HEK293 (cell line): ENCODE results near the gene IGSF10.

ENCODE experiments used
- CTCF ChIA-PET: fragments of 350-600 bp; formaldehyde crosslinking; extraction: SDS; loops from one replicate; lab custom pipeline; 2021; ENCODE audit warnings: antibody characterized with exemption; lab: Yijun Ruan, JAX
- POLR2A ChIA-PET: fragments of 300-600 bp; formaldehyde crosslinking; extraction: SDS; loops from one replicate; lab custom pipeline; 2020; ENCODE audit warnings: antibody characterized with exemption, inconsistent platforms; lab: Yijun Ruan, JAX
- H3K27ac ChIP-seq: fragments of 200-500 bp; sonication (Bioruptor generic); 2 replicates; pipeline ENCODE4 v1.5.1; 2014; ENCODE audit warnings: low read depth, low read length, control low read depth, inconsistent platforms; ENCODE audit errors: extremely low read depth
- H3K36me3 ChIP-seq, 2 experiments: fragments of 200-500 bp in 1 of 2; sonication (Bioruptor generic) in 1 of 2; 1 replicate in 1 of 2; 2 replicates in 1 of 2; pipeline ENCODE4 v1.5.1; 2014 to 2017; ENCODE audit warnings: inconsistent platforms in 2 of 2, low read length in 2 of 2; ENCODE audit not compliant: control insufficient read depth in 2 of 2, insufficient read depth in 1 of 2
- H3K4me1 ChIP-seq: fragments of 200-500 bp; sonication (Bioruptor generic); 2 replicates; pipeline ENCODE4 v1.5.1; 2014; ENCODE audit warnings: mild to moderate bottlenecking, low read length, inconsistent platforms; ENCODE audit not compliant: control insufficient read depth, insufficient read depth
- H3K4me3 ChIP-seq: 2 replicates; pipeline ENCODE4 v1.5.1; 2011; ENCODE audit warnings: low read depth, mild to moderate bottlenecking, control low read depth, low read length, moderate library complexity
- H3K9me3 ChIP-seq: fragments of 200-500 bp; sonication (Bioruptor generic); 2 replicates; pipeline ENCODE4 v1.5.1; 2014; ENCODE audit warnings: low read depth, low read length, inconsistent platforms; ENCODE audit not compliant: control insufficient read depth, insufficient read depth
- KLF10 ChIP-seq: fragments of 450-650 bp; IDR thresholded peaks from 2 replicates; pipeline ENCODE4 v1.5.1; 2018; ENCODE audit warnings: missing biosample characterization, mild to moderate bottlenecking, missing genetic modification characterization
- MEIS1 ChIP-seq: sonication (generic); formaldehyde crosslinking; IDR thresholded peaks from 2 replicates; pipeline ENCODE4 v1.8.1; 2022; ENCODE audit warnings: missing genetic modification reagents, mild to moderate bottlenecking, borderline replicate concordance
- PRDM1 ChIP-seq: fragments of 450-650 bp; formaldehyde crosslinking; IDR thresholded peaks from 2 replicates; pipeline ENCODE4; 2016; ENCODE audit warnings: missing biosample characterization, missing genetic modification characterization
- SALL2 ChIP-seq: fragments of 450-650 bp; formaldehyde crosslinking; IDR thresholded peaks from 2 replicates; pipeline ENCODE4 v1.5.0; 2017; ENCODE audit warnings: missing biosample characterization, mild to moderate bottlenecking, missing genetic modification characterization, borderline replicate concordance
- SCRT1 ChIP-seq: fragments of 450-650 bp; formaldehyde crosslinking; IDR thresholded peaks from 2 replicates; pipeline ENCODE4 v1.5.1; 2016; ENCODE audit warnings: missing biosample characterization, missing genetic modification characterization, borderline replicate concordance
- SCRT2 ChIP-seq: fragments of 450-650 bp; formaldehyde crosslinking; IDR thresholded peaks from 2 replicates; pipeline ENCODE4 v1.5.1; 2016; ENCODE audit warnings: missing biosample characterization, missing genetic modification characterization
- TCF7L2 ChIP-seq: IDR thresholded peaks from 2 replicates; pipeline ENCODE4 v1.6.1; 2011; ENCODE audit warnings: low read depth, mild to moderate bottlenecking, inconsistent platforms, low read length, moderate library complexity, borderline replicate concordance
- TRIM28 ChIP-seq: IDR thresholded peaks from 2 replicates; pipeline ENCODE4 v1.6.1; 2011; ENCODE audit warnings: low read length, control low read depth, borderline replicate concordance
- WT1 ChIP-seq: fragments of 450-650 bp; formaldehyde crosslinking; IDR thresholded peaks from 2 replicates; pipeline ENCODE4 v1.5.1; 2016; ENCODE audit warnings: missing biosample characterization, missing genetic modification characterization
- ZNF114 ChIP-seq: fragments of 450-650 bp; formaldehyde crosslinking; IDR thresholded peaks from 2 replicates; pipeline ENCODE4 v1.5.0; 2017; ENCODE audit warnings: missing biosample characterization, missing genetic modification characterization
- ZNF223 ChIP-seq: fragments of 450-650 bp; formaldehyde crosslinking; IDR thresholded peaks from 2 replicates; pipeline ENCODE4 v1.5.1; 2016; ENCODE audit warnings: missing biosample characterization, missing genetic modification characterization
- ZNF24 ChIP-seq: fragments of 450-650 bp; formaldehyde crosslinking; IDR thresholded peaks from 2 replicates; pipeline ENCODE4 v1.5.1; 2016; ENCODE audit warnings: missing biosample characterization, missing genetic modification characterization
- ZNF248 ChIP-seq: fragments of 450-650 bp; formaldehyde crosslinking; IDR thresholded peaks from 2 replicates; pipeline ENCODE4 v1.5.1; 2017; ENCODE audit warnings: missing biosample characterization, missing genetic modification characterization
- ZNF391 ChIP-seq: fragments of 450-650 bp; formaldehyde crosslinking; IDR thresholded peaks from 2 replicates; pipeline ENCODE4 v1.5.1; 2016; ENCODE audit warnings: low read depth, missing biosample characterization, missing genetic modification characterization, borderline replicate concordance
- ZNF473 ChIP-seq: fragments of 450-650 bp; formaldehyde crosslinking; IDR thresholded peaks from 2 replicates; pipeline ENCODE4 v1.5.1; 2017; ENCODE audit warnings: missing biosample characterization, missing genetic modification characterization
- ZNF510 ChIP-seq: fragments of 450-650 bp; formaldehyde crosslinking; IDR thresholded peaks from 2 replicates; pipeline ENCODE4 v1.5.1; 2018; ENCODE audit warnings: mild to moderate bottlenecking, missing genetic modification characterization, missing biosample characterization; ENCODE audit not compliant: insufficient replicate concordance
- ZNF529 ChIP-seq: fragments of 450-650 bp; formaldehyde crosslinking; IDR thresholded peaks from 2 replicates; pipeline ENCODE4 v1.5.1; 2017; ENCODE audit warnings: missing genetic modification characterization, missing biosample characterization; ENCODE audit not compliant: insufficient replicate concordance
- ZNF585B ChIP-seq: fragments of 450-650 bp; formaldehyde crosslinking; IDR thresholded peaks from 2 replicates; pipeline ENCODE4 v1.5.1; 2016; ENCODE audit warnings: missing biosample characterization, missing genetic modification characterization
- ZNF76 ChIP-seq: fragments of 450-650 bp; formaldehyde crosslinking; IDR thresholded peaks from 2 replicates; pipeline ENCODE4; 2016; ENCODE audit warnings: low read depth, missing biosample characterization, missing genetic modification characterization, borderline replicate concordance
- ZNF830 ChIP-seq: fragments of 450-650 bp; IDR thresholded peaks from 2 replicates; pipeline ENCODE4 v1.5.0; 2018; ENCODE audit warnings: missing biosample characterization, missing genetic modification characterization, low read depth, mild to moderate bottlenecking, moderate library complexity
- ZSCAN30 ChIP-seq: fragments of 450-650 bp; IDR thresholded peaks from 2 replicates; pipeline ENCODE4 v1.5.1; 2018; ENCODE audit warnings: missing biosample characterization, mild to moderate bottlenecking, missing genetic modification characterization, moderate library complexity
- TF ChIP-seq, protein P1 (sequence below): fragments of 450-650 bp; formaldehyde crosslinking; IDR thresholded peaks from 2 replicates; pipeline ENCODE4 v1.5.1; 2016; ENCODE audit warnings: missing biosample characterization, missing genetic modification characterization
- TF ChIP-seq, protein P2 (sequence below): fragments of 450-650 bp; IDR thresholded peaks from 2 replicates; pipeline ENCODE4 v1.5.1; 2018; ENCODE audit warnings: missing biosample characterization, missing genetic modification characterization
- TF ChIP-seq, protein P3 (sequence below): IDR thresholded peaks from 2 replicates; pipeline ENCODE4 v1.6.1; 2011; ENCODE audit warnings: mild to moderate bottlenecking, low read depth, low read length, borderline replicate concordance
- TF ChIP-seq, protein P4 (sequence below): fragments of 450-650 bp; formaldehyde crosslinking; IDR thresholded peaks from 2 replicates; pipeline ENCODE4 v1.5.1; 2016; ENCODE audit warnings: missing biosample characterization, missing genetic modification characterization
- TF ChIP-seq, protein P5 (sequence below): fragments of 450-650 bp; formaldehyde crosslinking; conservative IDR thresholded peaks from 2 replicates; pipeline ENCODE4 v1.5.1; 2016; ENCODE audit warnings: low read depth, missing biosample characterization, missing genetic modification characterization

The IGSF10 gene

GRCh38 chr3:151479452-151479851 is 18.6 kb upstream of the IGSF10 start:
- TF ChIP-seq, protein P1, sequence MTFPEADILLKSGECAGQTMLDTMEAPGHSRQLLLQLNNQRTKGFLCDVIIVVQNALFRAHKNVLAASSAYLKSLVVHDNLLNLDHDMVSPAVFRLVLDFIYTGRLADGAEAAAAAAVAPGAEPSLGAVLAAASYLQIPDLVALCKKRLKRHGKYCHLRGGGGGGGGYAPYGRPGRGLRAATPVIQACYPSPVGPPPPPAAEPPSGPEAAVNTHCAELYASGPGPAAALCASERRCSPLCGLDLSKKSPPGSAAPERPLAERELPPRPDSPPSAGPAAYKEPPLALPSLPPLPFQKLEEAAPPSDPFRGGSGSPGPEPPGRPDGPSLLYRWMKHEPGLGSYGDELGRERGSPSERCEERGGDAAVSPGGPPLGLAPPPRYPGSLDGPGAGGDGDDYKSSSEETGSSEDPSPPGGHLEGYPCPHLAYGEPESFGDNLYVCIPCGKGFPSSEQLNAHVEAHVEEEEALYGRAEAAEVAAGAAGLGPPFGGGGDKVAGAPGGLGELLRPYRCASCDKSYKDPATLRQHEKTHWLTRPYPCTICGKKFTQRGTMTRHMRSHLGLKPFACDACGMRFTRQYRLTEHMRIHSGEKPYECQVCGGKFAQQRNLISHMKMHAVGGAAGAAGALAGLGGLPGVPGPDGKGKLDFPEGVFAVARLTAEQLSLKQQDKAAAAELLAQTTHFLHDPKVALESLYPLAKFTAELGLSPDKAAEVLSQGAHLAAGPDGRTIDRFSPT (tag by site-specific recombination): no peak
- TF ChIP-seq ZNF76 (tag by site-specific recombination) (no peak), ZNF248 (no peak), TCF7L2 (no peak), ZNF473 (tag by site-specific recombination) (no peak), ZNF830 (tag by site-specific recombination) (no peak), KLF10 (tag by site-specific recombination) (no peak), WT1 (tag by site-specific recombination) (no peak), ZNF585B (tag by site-specific recombination) (no peak), SALL2 (tag by site-specific recombination) (no peak), MEIS1 (no peak), SCRT1 (tag by site-specific recombination) (no peak), ZNF529 (tag by site-specific recombination) (no peak), ZSCAN30 (tag by site-specific recombination) (no peak), ZNF391 (tag by site-specific recombination) (no peak)
- TF ChIP-seq, protein P2, sequence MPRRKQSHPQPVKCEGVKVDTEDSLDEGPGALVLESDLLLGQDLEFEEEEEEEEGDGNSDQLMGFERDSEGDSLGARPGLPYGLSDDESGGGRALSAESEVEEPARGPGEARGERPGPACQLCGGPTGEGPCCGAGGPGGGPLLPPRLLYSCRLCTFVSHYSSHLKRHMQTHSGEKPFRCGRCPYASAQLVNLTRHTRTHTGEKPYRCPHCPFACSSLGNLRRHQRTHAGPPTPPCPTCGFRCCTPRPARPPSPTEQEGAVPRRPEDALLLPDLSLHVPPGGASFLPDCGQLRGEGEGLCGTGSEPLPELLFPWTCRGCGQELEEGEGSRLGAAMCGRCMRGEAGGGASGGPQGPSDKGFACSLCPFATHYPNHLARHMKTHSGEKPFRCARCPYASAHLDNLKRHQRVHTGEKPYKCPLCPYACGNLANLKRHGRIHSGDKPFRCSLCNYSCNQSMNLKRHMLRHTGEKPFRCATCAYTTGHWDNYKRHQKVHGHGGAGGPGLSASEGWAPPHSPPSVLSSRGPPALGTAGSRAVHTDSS (tag by site-specific recombination): no peak
- TF ChIP-seq, protein P3, sequence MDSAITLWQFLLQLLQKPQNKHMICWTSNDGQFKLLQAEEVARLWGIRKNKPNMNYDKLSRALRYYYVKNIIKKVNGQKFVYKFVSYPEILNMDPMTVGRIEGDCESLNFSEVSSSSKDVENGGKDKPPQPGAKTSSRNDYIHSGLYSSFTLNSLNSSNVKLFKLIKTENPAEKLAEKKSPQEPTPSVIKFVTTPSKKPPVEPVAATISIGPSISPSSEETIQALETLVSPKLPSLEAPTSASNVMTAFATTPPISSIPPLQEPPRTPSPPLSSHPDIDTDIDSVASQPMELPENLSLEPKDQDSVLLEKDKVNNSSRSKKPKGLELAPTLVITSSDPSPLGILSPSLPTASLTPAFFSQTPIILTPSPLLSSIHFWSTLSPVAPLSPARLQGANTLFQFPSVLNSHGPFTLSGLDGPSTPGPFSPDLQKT: no peak
- TF ChIP-seq, protein P4, sequence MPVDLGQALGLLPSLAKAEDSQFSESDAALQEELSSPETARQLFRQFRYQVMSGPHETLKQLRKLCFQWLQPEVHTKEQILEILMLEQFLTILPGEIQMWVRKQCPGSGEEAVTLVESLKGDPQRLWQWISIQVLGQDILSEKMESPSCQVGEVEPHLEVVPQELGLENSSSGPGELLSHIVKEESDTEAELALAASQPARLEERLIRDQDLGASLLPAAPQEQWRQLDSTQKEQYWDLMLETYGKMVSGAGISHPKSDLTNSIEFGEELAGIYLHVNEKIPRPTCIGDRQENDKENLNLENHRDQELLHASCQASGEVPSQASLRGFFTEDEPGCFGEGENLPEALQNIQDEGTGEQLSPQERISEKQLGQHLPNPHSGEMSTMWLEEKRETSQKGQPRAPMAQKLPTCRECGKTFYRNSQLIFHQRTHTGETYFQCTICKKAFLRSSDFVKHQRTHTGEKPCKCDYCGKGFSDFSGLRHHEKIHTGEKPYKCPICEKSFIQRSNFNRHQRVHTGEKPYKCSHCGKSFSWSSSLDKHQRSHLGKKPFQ (tag by site-specific recombination): no peak
- CTCF ChIA-PET: interaction anchor here (2.7 kb wide), 1 partner anchor 11 kb away, joined by 9 read pairs; no protein-coding TSS in a partner anchor

GRCh38 chr3:151478335-151478697 is 17.5 kb upstream of the IGSF10 start:
- Histone ChIP-seq H3K4me3 (no peak overlapping the region), H3K9me3 (no peaks in the 10 kb centered on the region), H3K27ac (no peak overlapping the region), H3K36me3 (no peaks in the 10 kb centered on the region), H3K4me1 (no peaks in the 10 kb centered on the region)
- POLR2A ChIA-PET: no interaction called here
- CTCF ChIA-PET: interaction anchor here (2.7 kb wide), 1 partner anchor 10 kb away, joined by 9 read pairs; no protein-coding TSS in a partner anchor
- TF ChIP-seq, protein P5, sequence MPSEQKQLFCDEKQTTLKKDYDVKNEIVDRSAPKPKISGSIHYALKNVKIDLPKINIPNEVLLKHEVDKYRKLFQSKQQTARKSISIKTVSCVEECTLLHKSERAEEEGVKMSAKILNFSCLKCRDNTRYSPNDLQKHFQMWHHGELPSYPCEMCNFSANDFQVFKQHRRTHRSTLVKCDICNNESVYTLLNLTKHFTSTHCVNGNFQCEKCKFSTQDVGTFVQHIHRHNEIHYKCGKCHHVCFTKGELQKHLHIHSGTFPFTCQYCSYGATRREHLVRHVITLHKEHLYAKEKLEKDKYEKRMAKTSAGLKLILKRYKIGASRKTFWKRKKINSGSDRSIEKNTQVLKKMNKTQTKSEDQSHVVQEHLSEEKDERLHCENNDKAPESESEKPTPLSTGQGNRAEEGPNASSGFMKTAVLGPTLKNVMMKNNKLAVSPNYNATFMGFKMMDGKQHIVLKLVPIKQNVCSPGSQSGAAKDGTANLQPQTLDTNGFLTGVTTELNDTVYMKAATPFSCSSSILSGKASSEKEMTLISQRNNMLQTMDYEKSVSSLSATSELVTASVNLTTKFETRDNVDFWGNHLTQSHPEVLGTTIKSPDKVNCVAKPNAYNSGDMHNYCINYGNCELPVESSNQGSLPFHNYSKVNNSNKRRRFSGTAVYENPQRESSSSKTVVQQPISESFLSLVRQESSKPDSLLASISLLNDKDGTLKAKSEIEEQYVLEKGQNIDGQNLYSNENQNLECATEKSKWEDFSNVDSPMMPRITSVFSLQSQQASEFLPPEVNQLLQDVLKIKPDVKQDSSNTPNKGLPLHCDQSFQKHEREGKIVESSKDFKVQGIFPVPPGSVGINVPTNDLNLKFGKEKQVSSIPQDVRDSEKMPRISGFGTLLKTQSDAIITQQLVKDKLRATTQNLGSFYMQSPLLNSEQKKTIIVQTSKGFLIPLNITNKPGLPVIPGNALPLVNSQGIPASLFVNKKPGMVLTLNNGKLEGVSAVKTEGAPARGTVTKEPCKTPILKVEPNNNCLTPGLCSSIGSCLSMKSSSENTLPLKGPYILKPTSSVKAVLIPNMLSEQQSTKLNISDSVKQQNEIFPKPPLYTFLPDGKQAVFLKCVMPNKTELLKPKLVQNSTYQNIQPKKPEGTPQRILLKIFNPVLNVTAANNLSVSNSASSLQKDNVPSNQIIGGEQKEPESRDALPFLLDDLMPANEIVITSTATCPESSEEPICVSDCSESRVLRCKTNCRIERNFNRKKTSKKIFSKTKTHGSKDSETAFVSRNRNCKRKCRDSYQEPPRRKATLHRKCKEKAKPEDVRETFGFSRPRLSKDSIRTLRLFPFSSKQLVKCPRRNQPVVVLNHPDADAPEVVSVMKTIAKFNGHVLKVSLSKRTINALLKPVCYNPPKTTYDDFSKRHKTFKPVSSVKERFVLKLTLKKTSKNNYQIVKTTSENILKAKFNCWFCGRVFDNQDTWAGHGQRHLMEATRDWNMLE (tag by site-specific recombination): no peak
- TF ChIP-seq ZNF510 (tag by site-specific recombination): no peak
- no peak for TF ChIP-seq ZNF24 (tag by site-specific recombination)
- no peak for TF ChIP-seq ZNF223 (tag by site-specific recombination)
- TF ChIP-seq PRDM1 (tag by site-specific recombination): no peak
- TF ChIP-seq TRIM28: no peak
- TF ChIP-seq ZNF114 (tag by site-specific recombination): no peak
- no peak for TF ChIP-seq SCRT2 (tag by site-specific recombination)

More at GRCh38 chr3:151479452-151479851, 18.6 kb upstream of the IGSF10 start:
- Histone ChIP-seq H3K4me1 (no peaks in the 10 kb centered on the region), H3K27ac (no peak overlapping the region), H3K4me3 (no peak overlapping the region), H3K9me3 (no peaks in the 10 kb centered on the region), H3K36me3 (no peaks in the 10 kb centered on the region)
- POLR2A ChIA-PET: no interaction called here
